ENCODE data around the gene MNAT1.

Gene MNAT1

DNA sequence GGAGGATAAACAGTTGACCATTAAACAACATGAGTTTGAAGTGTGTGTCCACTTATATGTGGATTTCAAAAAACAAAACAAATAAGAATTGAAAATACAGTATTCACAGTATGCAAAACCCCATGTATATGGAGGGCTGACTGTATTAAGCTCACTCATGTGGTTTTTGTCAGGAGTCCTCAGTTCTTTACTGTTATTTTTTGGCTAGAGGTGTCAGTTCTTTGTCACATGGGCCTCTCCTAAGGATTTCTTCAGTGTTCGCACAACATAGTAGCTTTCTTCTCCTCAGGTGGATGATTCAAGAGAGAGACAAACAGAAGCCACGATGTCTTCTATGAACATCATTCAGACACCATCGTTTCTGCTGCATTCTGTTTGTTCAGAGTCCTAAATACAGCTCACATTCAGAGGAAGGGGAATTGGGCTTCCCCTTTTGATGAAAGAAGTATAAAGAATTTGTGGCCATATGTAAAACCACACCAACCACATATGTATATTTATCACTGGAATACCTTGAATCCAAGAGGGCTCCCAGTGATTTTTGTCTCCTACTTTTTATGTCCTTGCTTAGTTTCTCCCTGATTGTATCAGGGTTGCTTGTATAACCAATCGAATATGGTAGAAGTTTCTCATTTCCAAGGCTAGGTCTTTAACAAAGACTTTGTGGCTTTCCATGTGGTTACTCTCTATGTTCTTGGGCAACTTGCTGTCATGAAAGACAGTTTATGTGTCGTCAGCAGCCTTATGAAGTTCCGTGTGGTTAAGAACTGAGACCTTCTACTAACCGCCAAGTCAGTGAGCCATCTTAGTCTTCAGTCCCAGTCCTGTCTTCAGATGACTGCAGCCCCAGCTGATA, 18.9 kb downstream of the MNAT1 start:
- Histone ChIP-seq H3K36me3 (ENCODE audit: control insufficient read depth, insufficient read depth, low read length) (no peaks in the 10 kb centered on the region), H3K4me3 (replicated peaks; ENCODE audit: low read depth, low read length) (no peak overlapping the region), H3K27me3 (replicated peaks; ENCODE audit: control insufficient read depth, insufficient read depth, low read length) (no peaks in the 10 kb centered on the region)
- TF ChIP-seq, protein P1, sequence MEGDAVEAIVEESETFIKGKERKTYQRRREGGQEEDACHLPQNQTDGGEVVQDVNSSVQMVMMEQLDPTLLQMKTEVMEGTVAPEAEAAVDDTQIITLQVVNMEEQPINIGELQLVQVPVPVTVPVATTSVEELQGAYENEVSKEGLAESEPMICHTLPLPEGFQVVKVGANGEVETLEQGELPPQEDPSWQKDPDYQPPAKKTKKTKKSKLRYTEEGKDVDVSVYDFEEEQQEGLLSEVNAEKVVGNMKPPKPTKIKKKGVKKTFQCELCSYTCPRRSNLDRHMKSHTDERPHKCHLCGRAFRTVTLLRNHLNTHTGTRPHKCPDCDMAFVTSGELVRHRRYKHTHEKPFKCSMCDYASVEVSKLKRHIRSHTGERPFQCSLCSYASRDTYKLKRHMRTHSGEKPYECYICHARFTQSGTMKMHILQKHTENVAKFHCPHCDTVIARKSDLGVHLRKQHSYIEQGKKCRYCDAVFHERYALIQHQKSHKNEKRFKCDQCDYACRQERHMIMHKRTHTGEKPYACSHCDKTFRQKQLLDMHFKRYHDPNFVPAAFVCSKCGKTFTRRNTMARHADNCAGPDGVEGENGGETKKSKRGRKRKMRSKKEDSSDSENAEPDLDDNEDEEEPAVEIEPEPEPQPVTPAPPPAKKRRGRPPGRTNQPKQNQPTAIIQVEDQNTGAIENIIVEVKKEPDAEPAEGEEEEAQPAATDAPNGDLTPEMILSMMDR (IDR thresholded peaks at IDR 0.05; ENCODE audit: insufficient read depth, low read length, poor library complexity, severe bottlenecking), result no peak
- peak; percentile 68 for DNase-seq (ENCODE audit: extremely low read depth, insufficient read length)

DNA sequence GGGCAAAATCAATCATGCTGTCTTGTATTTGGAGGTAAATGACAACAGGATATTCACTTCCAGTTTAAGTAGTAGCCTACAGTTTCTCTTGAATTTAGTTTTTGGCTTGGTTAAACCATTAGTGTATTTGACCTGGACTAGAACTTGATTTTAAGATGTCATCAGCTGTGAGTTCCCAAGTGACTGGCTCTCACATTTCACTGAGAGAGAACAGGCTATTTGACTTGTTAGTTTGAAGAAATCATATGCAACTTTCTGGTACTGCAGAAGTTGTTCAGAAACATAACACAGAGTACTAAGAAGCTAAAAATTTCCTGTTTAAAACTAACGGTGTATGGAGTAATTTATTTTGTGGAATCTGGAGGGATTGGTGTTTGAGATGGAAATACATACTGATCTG, 22.3 kb downstream of the MNAT1 start:
- no peak for DNase-seq (ENCODE audit: extremely low read depth, insufficient read length)
- Histone ChIP-seq H3K27me3 (replicated peaks; ENCODE audit: control insufficient read depth, insufficient read depth, low read length) (no peaks in the 10 kb centered on the region), H3K36me3 (ENCODE audit: control insufficient read depth, insufficient read depth, low read length) (no peaks in the 10 kb centered on the region), H3K4me3 (replicated peaks; ENCODE audit: low read depth, low read length) (no peak overlapping the region)
- TF ChIP-seq, protein P1 (IDR thresholded peaks at IDR 0.05; ENCODE audit: insufficient read depth, low read length, poor library complexity, severe bottlenecking), result no peak

DNA sequence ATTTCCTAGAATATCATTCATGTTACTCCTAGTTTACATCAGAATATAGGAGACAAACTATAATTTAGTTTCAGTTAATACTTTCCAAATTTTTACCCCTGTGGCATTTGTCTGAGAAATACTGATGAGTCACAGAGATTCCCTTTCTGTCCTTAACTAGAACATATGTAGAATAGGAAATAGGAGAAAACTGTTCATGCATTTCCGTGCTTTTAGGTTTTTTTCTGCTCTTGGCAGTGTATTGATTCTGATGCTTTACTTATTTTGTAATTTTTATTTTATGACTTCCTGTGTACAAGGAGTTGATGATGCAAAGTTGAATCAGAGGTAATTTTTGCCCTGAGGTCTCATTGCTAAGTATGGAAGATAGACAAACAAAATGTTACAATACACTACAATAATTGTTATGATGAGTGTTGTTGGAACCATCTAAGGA, 23.0 kb downstream of the MNAT1 start:
- TF ChIP-seq, protein P1 (IDR thresholded peaks at IDR 0.05; ENCODE audit: insufficient read depth, low read length, poor library complexity, severe bottlenecking), result no peak
- Histone ChIP-seq H3K36me3 (ENCODE audit: control insufficient read depth, insufficient read depth, low read length) (no peaks in the 10 kb centered on the region), H3K27me3 (replicated peaks; ENCODE audit: control insufficient read depth, insufficient read depth, low read length) (no peaks in the 10 kb centered on the region), H3K4me3 (replicated peaks; ENCODE audit: low read depth, low read length) (no peak overlapping the region)
- no peak for DNase-seq (ENCODE audit: extremely low read depth, insufficient read length)

DNA sequence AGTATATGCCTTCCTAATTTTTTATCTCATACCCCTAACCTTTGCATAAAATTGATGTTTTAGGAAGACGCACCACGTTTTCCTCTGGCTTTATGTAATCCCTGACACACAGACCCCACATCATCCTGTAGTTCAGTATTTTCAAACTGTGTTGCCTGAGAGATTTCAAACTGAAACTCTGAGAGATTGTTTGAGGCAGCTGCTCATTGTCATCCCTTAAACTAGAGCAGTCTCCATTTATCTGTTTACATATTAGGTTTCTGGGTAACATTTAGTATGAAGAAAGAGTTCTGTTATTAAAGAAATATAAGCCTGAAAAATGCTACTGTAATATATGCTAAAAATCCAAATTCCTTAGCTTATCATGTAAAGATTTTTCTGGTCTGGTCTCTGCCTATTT, 24.3 kb downstream of the MNAT1 start:
- no peaks in the 10 kb centered on the region for H3K36me3 ChIP-seq (ENCODE audit: control insufficient read depth, insufficient read depth, low read length)
- no peaks in the 10 kb centered on the region for H3K27me3 ChIP-seq (replicated peaks; ENCODE audit: control insufficient read depth, insufficient read depth, low read length)
- TF ChIP-seq, protein P1 (IDR thresholded peaks at IDR 0.05; ENCODE audit: insufficient read depth, low read length, poor library complexity, severe bottlenecking), result no peak
- H3K4me3 ChIP-seq (replicated peaks; ENCODE audit: low read depth, low read length), result no peak overlapping the region
- DNase-seq (ENCODE audit: extremely low read depth, insufficient read length), result no peak

DNA sequence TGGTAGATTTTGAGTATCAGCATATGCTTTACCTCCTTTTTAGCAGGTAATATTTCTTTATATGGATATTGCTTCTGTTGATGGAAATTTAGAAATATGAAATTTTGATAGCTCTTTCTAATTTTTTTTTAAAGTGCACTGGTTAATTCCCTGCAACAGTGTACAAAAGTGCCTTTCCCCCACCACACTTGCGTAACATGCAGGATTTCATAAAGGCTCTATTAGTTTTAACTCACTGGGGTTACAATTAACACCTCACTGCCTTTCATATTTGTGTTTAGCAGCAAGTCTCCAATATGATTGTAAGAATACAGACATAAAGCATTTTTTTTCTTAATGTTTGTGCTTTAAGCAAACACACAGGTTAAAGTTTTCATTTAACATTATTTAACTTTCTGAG, 25.6 kb downstream of the MNAT1 start:
- DNase-seq (ENCODE audit: extremely low read depth, insufficient read length), result no peak
- H3K36me3 ChIP-seq (ENCODE audit: control insufficient read depth, insufficient read depth, low read length), result no peaks in the 10 kb centered on the region
- TF ChIP-seq, protein P1 (IDR thresholded peaks at IDR 0.05; ENCODE audit: insufficient read depth, low read length, poor library complexity, severe bottlenecking), result no peak
- no peak overlapping the region for H3K4me3 ChIP-seq (replicated peaks; ENCODE audit: low read depth, low read length)
- H3K27me3 ChIP-seq (replicated peaks; ENCODE audit: control insufficient read depth, insufficient read depth, low read length), result no peaks in the 10 kb centered on the region
